NCI-H1092 treated with DMSO at 0.1 percent for 48 hours (cell line): ENCODE data around the gene PDE11A.

Experiments used
- DNase-seq: peaks from one replicate; lab custom pipeline; 2025; lab: John Stamatoyannopoulos, UW

Gene PDE11A

DNA sequence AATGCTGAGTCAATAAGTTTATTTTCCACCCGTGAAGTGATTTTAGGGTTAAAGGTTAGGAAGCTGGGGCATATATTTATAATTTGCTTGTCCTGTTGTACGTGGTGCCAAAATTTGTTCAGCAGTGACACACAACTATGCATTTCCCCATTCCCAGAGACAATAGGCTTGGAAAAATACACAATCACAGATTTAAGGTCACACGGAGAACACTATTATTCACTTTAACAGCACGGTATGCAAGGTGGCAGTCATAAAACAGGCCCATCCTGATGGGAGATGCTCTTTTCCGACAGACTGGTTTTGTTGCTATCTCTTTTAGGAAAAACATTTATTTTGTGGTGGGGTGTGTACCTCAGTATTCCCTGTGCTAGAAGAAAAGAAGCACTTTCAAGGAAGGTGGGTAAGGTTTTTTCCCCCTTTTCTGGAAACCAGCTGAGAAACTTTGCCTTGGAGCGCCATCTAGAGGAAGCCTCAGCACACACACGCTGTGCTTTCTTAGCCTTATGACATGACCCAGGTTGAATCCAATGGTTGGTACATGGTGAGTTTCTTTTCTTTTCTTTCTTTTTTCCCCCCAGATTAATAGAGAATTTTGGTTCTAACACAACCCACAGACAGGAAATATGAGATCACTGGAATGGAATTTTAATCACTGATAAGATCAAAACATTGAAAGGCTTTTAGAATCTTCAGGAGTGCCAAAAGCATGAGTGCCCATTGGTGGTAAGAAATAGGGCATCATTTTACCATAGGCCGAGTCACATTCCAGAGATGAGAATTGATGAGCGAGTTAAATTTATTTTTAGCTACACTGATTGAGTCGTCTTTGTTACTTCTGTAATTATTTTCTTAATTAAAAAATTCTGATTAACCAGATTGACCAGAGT lies 347.9 kb downstream of the PDE11A start:
- peak; percentile 34 for DNase-seq

DNA sequence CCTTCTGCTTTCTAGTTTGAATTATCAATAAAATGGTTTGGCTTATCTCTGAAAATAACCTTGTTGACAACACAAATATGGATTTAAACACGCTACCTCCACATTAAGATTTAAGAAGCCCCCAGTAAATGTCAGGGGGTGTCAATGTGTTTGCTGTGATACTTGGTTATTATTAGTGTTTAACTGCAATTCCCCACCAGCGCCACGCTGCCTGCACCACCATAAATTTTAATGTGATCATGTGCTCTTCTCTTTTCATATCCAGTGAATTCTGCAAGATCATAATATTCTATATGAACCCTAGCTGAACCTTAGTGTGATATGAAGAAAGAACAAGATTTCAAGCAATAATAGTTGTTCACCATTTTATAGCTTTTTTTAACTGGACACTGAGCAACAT lies 349.3 kb downstream of the PDE11A start:
- no peak for DNase-seq

DNA sequence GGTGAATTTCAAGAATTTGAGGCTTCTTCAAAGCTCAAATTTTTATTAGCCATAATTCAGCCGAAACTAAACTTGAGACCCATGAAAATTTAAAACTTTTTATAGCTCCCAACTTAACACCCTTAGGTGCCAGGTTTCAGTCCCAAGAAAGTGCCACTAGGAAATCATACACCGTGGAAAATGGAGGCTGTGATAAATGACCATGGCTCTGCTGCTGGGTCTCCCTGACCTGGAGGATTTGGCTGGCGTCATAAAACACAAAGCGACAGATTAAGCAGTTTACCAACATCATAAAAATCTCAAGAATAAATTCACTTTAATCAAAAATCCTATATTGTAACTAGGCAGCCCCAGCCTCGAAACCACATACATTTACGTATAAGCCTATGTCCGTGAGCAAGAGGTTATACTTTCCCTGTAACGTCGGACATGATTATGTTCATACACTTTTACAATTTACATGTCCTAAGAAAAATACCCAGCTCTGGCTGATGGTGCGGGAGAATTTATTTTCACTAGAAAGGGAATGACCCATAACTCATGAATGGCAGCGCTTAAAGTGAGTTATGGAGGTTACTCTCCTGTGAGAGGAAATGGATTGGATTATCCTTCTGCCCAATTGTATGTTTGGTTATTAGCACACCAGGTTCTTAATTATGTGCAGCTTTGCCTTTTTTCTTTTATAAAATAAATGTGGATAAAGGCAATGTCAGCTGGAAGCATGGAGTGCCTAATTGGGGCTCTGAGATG lies 350.6 kb downstream of the PDE11A start:
- no peak for DNase-seq

DNA sequence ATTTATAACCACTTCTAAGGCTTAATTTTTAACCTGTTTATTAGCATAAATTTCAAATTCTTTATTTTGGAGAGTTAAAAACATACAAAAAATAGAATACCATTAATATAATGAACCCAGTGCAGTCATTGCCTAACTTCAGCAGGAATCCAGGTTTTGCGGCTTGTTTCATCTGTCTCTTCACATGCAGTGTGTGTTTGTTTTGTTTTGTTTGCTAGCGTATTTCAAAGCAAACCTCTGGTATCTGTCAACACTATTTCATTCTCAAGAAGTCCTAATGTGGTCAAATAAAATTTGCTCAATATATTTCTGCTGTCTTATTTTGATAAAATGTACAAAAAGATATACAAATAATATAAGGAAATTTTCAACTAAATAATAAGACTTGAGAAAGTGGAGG lies 351.5 kb downstream of the PDE11A start:
- DNase-seq: no peak

DNA sequence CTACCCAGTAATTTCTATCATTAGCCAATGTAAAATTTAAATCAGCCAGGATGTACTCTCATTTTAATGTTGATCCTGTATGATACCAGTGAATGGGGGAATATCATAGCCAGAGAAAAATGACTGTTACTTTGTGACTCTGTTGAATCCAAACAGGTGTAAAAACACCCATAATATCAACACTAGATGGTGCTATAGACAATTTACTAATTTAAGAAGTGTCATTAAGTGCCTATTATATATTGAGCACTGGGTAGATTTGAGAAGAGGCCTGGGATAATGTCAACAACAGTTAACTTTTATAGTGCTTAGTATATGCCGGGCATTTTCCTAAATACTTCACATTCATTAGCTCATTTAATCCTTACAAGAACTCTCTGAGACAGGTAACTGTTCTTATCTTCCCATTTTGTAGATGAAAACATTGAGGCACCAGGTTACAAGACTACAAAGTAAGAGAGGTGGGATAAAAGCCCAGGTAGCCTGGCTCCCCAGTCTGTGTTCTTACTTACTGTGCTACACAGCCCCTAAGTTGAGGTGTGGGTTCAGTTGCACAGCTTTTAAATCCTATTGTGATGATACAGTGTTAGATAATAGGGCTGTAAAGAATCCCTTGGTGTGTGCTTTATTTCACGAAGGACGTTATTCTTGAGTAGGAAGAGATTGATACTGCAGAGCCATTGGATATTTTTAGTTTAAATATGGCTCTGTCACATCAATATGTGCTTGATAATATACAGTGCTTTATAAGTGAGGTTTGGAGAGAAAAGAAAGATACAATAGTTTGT lies 354.6 kb downstream of the PDE11A start:
- DNase-seq: no peak

DNA sequence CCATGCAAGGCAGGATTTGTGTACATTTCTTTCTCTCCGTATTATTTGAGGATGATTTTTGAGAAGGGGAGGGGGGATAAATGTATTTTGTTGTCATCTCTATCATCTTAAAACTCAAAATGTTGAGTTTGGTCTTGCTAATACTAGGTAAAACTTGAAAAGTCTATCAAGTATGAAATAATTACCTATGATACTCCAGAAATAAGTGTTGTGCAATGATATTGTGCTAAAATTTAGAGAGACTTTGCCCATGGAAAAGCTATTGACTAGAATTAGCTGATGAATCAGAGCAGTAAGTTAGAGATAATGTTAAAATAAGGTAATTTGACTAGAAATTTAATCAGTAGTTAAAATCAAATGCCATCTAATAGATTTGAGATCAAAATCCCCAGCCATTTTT lies 356.1 kb downstream of the PDE11A start:
- no peak for DNase-seq

DNA sequence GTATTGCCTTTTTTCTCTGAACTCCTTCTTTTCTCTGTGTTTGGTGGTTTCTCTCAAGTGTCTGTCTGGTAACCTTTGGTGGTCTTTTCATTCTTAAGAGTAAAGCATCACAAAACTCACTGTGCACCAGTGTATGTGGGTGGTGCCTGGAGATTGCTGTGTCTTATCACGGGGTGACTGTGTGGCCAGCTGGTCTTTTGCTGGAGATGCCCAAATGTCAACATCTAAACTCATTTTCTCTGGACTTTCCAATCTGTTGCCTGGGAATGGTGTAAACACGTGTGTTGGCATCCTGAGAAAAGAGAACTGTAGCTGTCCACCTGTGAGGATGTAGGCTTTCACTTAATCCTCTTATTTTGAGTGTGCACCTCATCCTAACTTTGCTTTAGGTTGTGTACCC lies 356.8 kb downstream of the PDE11A start:
- DNase-seq: no peak

DNA sequence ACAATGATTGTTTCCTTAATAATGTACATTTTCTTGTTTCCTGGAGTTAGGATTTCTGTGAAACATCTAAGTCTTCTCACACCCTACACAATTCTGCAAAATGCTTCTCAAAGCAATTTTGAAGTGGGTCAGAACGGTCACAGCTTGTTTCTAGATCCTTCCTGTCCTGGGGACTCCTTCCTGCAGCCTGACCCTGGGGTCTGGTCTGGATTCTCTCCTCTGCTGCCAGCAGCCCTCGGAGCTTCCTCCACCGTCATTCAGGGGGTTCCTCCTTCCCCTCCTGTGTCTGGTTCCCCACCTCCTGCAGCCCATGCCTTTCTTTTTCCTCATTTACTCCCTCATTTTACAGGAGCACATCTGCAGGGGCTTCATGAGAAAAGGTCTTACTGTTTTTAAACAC lies 357.9 kb downstream of the PDE11A start:
- no peak for DNase-seq

DNA sequence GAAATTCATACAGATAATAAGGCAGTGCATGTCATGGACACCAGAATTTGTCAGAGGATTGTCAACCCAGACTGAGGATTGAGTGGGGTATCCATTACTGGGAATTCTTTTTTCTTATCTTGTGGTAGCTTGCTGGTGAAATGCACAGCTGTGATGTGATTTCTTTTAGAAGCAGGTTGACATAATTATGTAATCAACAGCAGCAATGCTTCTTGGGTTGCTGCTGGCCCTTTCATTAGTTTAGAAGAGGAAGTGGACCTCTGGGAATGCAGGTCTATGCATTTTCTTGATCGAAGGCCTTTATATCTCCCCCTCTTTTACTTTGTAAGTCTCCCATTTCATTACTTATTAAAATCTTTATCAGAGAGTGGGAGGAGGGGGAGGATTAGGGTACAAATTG lies 360.1 kb downstream of the PDE11A start:
- DNase-seq: no peak

DNA sequence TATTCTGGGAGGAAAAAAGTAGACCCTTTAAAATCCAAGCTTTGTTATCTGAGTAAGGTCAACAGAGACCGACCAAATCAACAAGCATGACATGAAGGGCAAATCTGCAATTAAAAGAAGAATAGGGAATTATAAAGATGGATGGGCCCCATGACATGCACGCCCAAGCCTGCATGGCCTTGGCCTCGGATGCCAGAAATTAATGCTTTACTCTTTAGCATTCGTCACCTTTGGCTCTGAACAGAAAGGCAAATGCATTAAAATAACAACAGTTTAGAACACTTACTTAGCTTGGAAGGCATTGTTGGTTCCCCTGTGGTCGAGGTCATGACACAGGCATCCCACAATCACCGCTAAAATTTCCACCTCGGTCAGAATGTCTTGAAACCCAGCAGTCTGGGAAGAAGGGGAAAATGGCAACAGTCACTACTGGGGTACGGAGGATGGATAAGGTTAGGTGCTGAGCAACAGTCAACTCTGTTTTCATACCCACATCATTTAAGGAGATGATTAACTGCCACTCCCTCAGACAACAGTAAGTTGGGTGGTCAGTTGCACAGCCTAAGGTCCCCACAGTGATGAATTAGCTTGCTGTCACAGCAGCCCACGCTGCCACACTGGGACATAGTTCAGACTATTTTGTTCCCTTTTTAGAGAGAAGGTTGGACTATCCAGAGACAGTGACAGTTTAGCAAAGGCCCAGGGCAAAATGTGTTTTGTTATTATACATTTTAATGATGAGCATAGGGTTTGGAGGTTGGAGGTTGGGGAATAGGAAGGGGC lies 360.9 kb downstream of the PDE11A start:
- no peak for DNase-seq

DNA sequence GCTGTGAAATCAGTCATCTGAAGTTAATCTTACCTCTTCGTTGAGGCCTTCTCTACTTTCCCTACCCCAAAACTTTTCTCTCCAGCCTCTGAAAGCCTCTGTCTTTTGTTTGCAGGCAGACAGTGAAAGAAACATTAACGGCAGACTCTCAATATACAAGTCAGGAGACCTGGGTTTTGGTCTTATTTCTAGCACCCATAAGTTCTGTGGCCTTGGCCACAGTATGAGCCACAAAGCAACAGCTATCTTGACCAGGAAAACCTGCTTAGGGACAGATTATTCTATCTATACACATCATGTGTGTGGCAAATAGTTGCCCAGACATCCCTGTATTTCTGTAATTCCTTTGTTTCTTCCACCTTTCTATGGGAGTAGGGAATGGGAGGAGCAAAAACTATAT lies 361.7 kb downstream of the PDE11A start:
- DNase-seq: no peak

DNA sequence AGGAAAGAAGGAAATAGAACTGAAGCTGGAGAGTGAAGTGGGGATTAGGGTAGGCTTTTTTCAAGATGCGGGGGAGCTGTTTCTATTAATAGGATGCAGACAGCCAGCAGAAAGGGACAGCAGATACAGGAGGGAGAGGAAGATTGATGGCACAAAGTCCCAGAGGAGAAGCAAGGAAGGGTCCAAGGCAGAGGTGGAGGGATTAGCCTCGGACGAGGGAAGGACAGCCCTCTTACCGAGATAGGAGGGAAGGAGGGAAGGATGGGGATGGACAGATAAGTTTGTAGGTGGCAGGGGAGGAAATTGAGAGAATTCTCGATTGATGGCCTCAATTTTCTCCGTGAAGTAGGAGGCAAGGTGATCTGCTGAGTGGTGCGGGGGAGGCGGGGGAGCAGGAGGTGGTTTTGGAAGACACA lies 362.6 kb downstream of the PDE11A start:
- no peak for DNase-seq

DNA sequence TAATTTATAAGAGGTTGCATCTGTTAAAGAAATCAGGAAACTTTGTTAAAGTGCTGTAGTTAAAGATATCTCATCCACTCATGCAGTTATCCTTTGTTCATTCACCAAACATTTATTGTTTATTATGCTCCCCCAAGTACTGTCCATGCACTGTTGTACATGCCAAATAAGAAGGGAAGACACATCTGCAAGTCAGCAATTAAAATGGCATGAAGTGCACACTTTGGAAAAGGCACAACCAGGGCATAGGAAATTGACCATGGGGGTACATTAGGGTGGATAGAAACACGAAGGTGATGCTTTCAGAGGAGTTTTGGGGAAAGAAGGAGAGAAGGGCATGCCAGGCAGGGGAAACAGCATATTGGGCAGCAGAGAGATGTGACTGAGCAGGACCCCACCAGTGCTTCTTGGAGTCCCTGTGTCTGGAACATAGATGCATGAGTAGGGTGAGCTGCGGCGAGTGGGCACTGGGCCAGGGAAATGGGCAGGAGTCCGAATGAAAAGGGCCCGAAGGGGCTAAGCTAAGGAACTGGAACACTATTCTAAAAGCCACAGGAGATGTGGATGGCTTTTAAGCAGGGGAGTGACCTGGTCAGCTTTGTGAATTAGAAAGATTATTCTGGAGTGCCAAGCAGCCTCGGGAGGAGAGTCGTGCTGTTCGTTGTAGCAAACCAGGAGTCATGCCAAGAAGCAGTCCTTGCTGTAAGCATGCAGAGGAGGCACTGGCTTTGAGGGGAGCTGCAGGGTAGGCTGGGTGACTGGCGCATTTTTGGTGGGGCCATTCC lies 363.7 kb downstream of the PDE11A start:
- no peak for DNase-seq

DNA sequence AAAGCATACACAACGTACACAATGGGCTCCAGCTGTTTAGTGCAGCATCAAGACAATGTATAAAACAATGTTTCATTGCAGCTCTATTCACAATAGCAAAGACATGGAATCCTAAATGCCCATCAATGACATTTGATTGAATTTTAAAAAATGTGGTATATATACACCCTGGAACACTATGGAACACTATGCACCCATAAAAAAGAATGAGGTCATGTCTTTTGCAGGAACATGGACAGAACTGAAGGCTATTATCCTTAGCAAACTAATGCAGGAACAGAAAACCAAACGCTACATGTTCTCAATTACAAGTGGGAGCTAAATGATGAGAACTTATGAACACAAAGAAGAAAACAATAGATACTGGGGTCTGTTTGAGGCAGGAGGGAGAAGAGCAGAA lies 364.5 kb downstream of the PDE11A start:
- no peak for DNase-seq

DNA sequence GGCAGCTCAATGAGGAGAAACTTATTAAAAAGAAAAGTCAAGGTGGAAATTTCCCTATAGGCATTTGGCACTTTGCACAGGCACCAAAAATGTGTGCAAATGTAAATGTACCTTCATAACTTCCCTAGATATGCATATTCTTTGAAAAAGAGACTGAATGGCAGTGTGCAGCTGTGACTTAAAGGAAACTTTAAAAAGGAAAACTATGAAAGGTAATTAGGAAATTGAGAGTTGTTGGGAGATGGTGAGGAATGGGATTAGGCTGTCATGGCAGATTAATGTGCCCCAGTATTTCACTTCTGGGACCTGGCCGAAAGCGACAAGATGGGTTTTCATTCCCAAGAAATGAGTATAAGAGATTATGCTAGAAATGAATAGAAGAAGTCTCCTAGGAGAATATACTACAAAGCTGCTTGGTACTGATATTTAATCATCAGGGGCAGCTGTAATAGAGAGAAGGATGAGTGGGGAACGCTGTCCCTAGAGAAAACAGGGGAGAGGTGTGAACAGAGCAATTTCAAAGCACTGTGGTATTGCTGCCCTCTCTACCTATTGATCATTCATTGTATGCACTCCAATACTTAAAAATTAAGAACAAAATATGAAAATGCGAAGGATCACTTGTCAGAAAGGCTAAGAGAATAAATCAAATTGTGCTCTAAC lies 366.9 kb downstream of the PDE11A start:
- no peak for DNase-seq

DNA sequence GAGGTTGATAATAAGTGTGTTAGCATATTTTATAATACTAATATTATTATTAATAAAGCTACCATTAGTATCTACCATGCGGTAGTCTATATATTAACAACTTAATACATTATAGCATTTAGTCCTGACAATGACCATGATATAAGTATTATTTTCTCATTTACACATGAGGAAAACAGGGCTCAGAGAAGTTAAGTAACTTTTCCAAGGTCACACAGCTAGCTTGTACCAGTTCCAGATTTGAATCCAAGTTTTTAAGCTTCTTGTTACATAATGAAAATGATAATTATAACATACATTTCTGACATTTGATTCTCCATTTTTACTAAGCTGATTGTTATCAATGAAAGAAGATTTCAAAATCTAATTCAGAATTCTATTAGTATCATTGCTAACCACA lies 369.4 kb downstream of the PDE11A start:
- no peak for DNase-seq

DNA sequence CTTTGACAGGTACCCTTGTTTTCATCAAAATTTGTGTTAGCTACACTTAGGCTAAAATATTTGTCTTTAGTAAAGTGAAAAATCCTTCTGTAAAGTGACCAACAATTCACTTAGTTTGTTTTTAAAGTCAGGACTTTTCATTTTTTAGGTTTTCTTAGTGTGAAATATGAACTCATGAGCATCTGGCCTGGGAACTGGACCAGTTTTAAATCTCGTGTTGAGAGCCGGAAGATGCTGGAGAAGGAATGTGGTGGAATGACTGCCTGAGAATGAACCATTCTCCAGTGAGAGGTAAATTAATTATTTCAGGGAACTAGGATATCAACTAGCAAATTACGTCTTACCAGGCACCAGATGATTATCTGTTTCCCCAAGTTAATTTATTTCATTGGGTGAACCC lies 374.3 kb downstream of the PDE11A start:
- no peak for DNase-seq

DNA sequence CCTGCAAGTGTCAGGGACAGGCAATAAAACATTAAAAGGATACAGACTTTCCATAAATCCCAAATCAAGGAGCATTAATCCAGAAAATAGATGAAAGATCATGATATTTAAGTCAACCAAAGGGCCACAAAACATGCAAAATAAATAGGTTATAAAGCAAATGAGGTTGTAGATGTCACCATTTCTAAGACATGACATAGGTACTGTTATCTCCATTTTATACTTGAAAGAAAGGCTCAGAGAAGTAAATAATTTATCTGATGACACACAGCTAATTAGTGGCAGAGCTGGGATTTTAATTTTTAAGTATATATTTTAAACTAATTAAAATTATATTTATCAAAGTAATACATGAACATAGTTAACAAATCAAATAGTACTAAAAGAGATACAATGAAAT lies 378.2 kb downstream of the PDE11A start:
- no peak for DNase-seq

DNA sequence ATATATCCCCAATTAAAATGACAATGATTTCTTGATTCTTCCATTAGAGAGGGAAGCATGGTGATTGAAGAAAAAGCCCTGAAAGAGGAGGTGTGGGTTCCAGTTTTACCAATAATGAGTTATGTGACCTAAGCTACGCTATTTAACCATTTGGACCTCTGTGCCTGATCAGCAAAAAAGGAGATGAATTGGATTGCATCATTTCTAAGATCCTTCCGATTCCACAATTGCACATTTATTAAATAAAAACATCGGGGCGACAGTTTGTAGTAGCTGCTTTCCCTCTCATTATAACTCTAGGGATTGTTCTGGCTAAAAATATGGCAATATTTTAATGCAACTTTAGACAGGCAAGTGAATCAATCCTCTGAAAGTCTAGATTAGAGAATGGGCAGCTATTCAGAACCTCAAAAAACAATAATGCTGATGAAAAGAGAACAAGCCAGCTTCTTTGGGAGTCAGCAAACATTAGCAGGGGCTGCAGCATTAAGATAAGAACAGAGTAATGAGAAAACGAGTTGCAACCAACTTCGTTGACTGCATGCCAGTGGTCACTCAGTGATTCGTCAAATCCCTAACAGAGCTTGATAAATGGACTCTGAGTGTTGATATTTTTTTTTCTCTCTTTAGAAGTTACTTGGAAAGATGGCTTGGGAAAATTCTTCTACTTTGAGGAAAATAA lies 378.8 kb downstream of the PDE11A start:
- no peak for DNase-seq

DNA sequence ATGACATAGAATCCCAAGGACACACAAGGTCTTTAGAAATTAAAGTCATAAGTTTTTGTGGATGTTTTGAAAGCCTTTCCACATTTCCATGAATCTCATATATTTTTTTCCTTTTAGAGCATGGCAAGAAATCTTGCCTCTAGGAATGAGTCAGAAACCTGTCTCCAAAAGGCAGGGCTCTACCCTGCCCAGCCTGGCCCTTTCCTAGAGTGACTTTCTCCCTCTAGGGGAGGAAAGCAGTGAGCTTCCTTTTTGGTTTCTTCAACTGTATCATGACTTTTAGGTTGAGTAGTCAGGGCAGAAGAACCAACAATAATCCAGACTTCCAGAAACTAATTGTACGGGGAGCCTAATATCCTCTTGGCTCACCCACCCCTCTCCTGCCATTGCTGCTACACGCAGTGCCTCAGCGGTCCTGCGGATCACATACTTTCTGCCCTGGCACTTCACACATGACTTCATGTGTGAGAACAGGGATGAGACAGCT lies 379.8 kb downstream of the PDE11A start:
- DNase-seq: no peak
